CD14-positive monocyte (primary cell): ENCODE measurements around the gene DLG1. TPM values are rescaled to one million over a fixed set of nuclear protein-coding genes. Genes with fewer than 3 reads are reported as not detected.
A peak's percentile ranks its signal among the peaks of the same experiment; 100 is the strongest.

Source experiments
- DNase-seq, 3 donors: peaks; one replicate each; pipeline ENCODE4 v3.0.0-alpha.2; 2011 to 2022
- H2AFZ ChIP-seq: 2 replicates; pipeline ENCODE4 v1.6.0; 2012; ENCODE audit warnings: mild to moderate bottlenecking, low read depth, low read length, inconsistent platforms; ENCODE audit not compliant: insufficient read depth, poor library complexity, severe bottlenecking
- H3K27ac ChIP-seq, 2 donors: 1 replicate in 1 of 2; 2 replicates in 1 of 2; pipeline ENCODE4 v1.5.1; 2012 to 2013; ENCODE audit warnings: low read length in 2 of 2, control low read depth in 1 of 2, inconsistent platforms in 1 of 2, low read depth in 1 of 2, mild to moderate bottlenecking in 1 of 2
- H3K27me3 ChIP-seq, 2 donors: one replicate each; pipeline versions ENCODE4 v1.6.0 to v1.6.1; 2011 to 2013; ENCODE audit warnings: low read length in 2 of 2; ENCODE audit not compliant: control insufficient read depth in 2 of 2, insufficient read depth in 2 of 2
- H3K36me3 ChIP-seq, 2 donors: replicated peaks in 1 of 2; 1 replicate in 1 of 2; 2 replicates in 1 of 2; pipeline versions ENCODE4 v1.5.1 to v1.6.1; 2012 to 2013; ENCODE audit warnings: low read length in 2 of 2, control low read depth in 1 of 2, inconsistent platforms in 1 of 2, mild to moderate bottlenecking in 1 of 2; ENCODE audit not compliant: insufficient read depth in 2 of 2, control insufficient read depth in 1 of 2
- H3K4me1 ChIP-seq, 2 donors: 1 replicate in 1 of 2; 2 replicates in 1 of 2; pipeline versions ENCODE4 v1.5.1 to v1.6.1; 2012 to 2013; ENCODE audit warnings: low read length in 2 of 2, control low read depth in 1 of 2, inconsistent platforms in 1 of 2, mild to moderate bottlenecking in 1 of 2, moderate library complexity in 1 of 2; ENCODE audit not compliant: insufficient read depth in 2 of 2, control insufficient read depth in 1 of 2
- H3K4me2 ChIP-seq: replicated peaks from 2 replicates; pipeline ENCODE3; 2012; ENCODE audit warnings: low read length, moderate library complexity, mild to moderate bottlenecking; ENCODE audit not compliant: poor library complexity, severe bottlenecking; ENCODE audit errors: extremely low read depth
- H3K4me3 ChIP-seq, 3 experiments: fragments of 200-600 bp in 1 of 3; sonication (generic) in 1 of 3; replicated peaks in 1 of 3; 1 replicate in 2 of 3; 2 replicates in 1 of 3; pipeline ENCODE4 v1.5.1; 2011 to 2013; ENCODE audit warnings: low read length in 3 of 3, mild to moderate bottlenecking in 3 of 3, control low read depth in 2 of 3, low read depth in 2 of 3, inconsistent platforms in 1 of 3, moderate library complexity in 1 of 3
- H3K79me2 ChIP-seq: 2 replicates; pipeline ENCODE4 v1.6.0; 2012; ENCODE audit warnings: mild to moderate bottlenecking, control low read depth, inconsistent platforms, low read length, moderate library complexity; ENCODE audit not compliant: insufficient read depth
- H3K9ac ChIP-seq: 2 replicates; pipeline ENCODE4 v1.6.0; 2017; ENCODE audit warnings: low read length, mild to moderate bottlenecking; ENCODE audit not compliant: insufficient read depth, poor library complexity, severe bottlenecking
- H3K9me3 ChIP-seq, 2 donors: replicated peaks in 1 of 2; 1 replicate in 1 of 2; 2 replicates in 1 of 2; pipeline versions ENCODE4 v1.5.1 to v1.6.1; 2012 to 2013; ENCODE audit warnings: low read length in 2 of 2, control low read depth in 1 of 2; ENCODE audit not compliant: control insufficient read depth in 1 of 2, insufficient read depth in 1 of 2
- H4K20me1 ChIP-seq: 2 replicates; pipeline ENCODE4 v1.6.0; 2012; ENCODE audit warnings: mild to moderate bottlenecking, low read length, control low read depth, moderate library complexity; ENCODE audit not compliant: insufficient read depth
- H3K27ac Mint-ChIP-seq, 7 donors: one replicate each; pipeline ENCODE4 v1.8.0; 2020; ENCODE audit warnings: mild to moderate bottlenecking in 7 of 7, mixed read lengths in 7 of 7, moderate library complexity in 6 of 7, inconsistent platforms in 2 of 7
- H3K27me3 Mint-ChIP-seq, 3 donors: one replicate each; pipeline ENCODE4 v1.8.0; 2021 to 2022; ENCODE audit warnings: low read depth in 3 of 3, mild to moderate bottlenecking in 3 of 3, mixed read lengths in 3 of 3, moderate library complexity in 3 of 3, inconsistent platforms in 1 of 3
- H3K36me3 Mint-ChIP-seq, 2 donors: one replicate each; pipeline ENCODE4 v1.8.0; 2020; ENCODE audit warnings: mixed read lengths in 2 of 2, inconsistent platforms in 1 of 2, mild to moderate bottlenecking in 1 of 2
- H3K4me1 Mint-ChIP-seq: one replicate; pipeline ENCODE4 v1.8.0; 2020; ENCODE audit warnings: mild to moderate bottlenecking, mixed read lengths
- H3K4me3 Mint-ChIP-seq, 2 donors: one replicate each; pipeline ENCODE4 v1.8.0; 2020; ENCODE audit warnings: mild to moderate bottlenecking in 2 of 2, mixed read lengths in 2 of 2, moderate library complexity in 1 of 2
- H3K9me3 Mint-ChIP-seq, 7 donors: one replicate each; pipeline ENCODE4 v1.8.0; 2020 to 2022; ENCODE audit warnings: mixed read lengths in 7 of 7, mild to moderate bottlenecking in 6 of 7, moderate library complexity in 6 of 7, inconsistent platforms in 2 of 7
- CTCF ChIP-seq: fragments of 200-600 bp; IDR thresholded peaks from one replicate; pipeline ENCODE4 v1.8.0; 2022; ENCODE audit warnings: antibody characterized with exemption, mild to moderate bottlenecking
- WGBS: methylation state at CpG from one replicate; pipeline ENCODE4 v1.1.5; 2013; ENCODE audit warnings: missing lambda C conversion rate; ENCODE audit not compliant: insufficient coverage; 5-methylcytosine and 5-hydroxymethylcytosine counted together
- intact Hi-C, 2 donors: fragments of 100-400 bp; cut with micrococcal nuclease; formaldehyde crosslinking; loops; one replicate each; pipeline versions ENCODE4 v1.15.0 to v1.15.1; 2023
- polyA plus RNA-seq, 3 donors: library from polyadenylated mRNA; depleted of rRNA in 1 of 3; unstranded in 2 of 3; stranded (reverse) in 1 of 3; fragments of 300-500 nt in 2 of 3; fragments of >200 nt in 1 of 3; fragmentation: Illumina TruSeq in 2 of 3; gene quantifications; 1 replicate in 2 of 3; 2 replicates in 1 of 3; pipeline ENCODE4 v1.2.3, GENCODE V29; 2012 to 2021

DLG1 gene
- polyA plus RNA-seq, 3 donors, result 6.5 to 21.9 (median 10.2) TPM

GRCh38 chr3:197335428-197336132, 37.2 kb upstream of the DLG1 start:
- 93% methylated on average over 12 of the region's 13 CpGs for WGBS
- Histone ChIP-seq H3K4me1 (no peaks in the 10 kb centered on the region), H3K4me3 (no peak overlapping the region), H2AFZ (no peak overlapping the region), H3K79me2 (no peaks in the 10 kb centered on the region), H3K36me3 (no peaks in the 10 kb centered on the region), H3K9ac (no peak overlapping the region), H3K27ac (no peak overlapping the region), H3K27me3 (no peaks in the 10 kb centered on the region), H3K9me3 (no peaks in the 10 kb centered on the region), H3K4me2 (no peak overlapping the region), H4K20me1 (no peaks in the 10 kb centered on the region)
- intact Hi-C loops, result no loop called here
- Mint-ChIP-seq H3K36me3 (no peaks in the 10 kb centered on the region), H3K27ac (peak overlapping the region in 1 of 7 donors; percentile 10), H3K4me1 (no peaks in the 10 kb centered on the region), H3K4me3 (no peak overlapping the region), H3K9me3 (no peaks in the 10 kb centered on the region), H3K27me3 (peaks cover 0 to 6% (median 5%) of the 10 kb centered on the region in 3 donors)
- no peak for DNase-seq
- TF ChIP-seq CTCF, result no peak

GRCh38 chr3:197333901-197334639, 35.7 kb upstream of the DLG1 start:
- peaks cover 0 to 6% (median 5%) of the 10 kb centered on the region in 3 donors for H3K27me3 Mint-ChIP-seq
- TF ChIP-seq CTCF, result no peak
- H3K9me3 ChIP-seq, result no peaks in the 10 kb centered on the region
- no peak overlapping the region for H3K4me3 Mint-ChIP-seq
- intact Hi-C loops, result no loop called here
- H3K9ac ChIP-seq, result no peak overlapping the region
- H3K36me3 ChIP-seq, result no peaks in the 10 kb centered on the region
- no peaks in the 10 kb centered on the region for H3K9me3 Mint-ChIP-seq
- H3K79me2 ChIP-seq, result no peaks in the 10 kb centered on the region
- DNase-seq, result no peak
- H3K4me1 ChIP-seq, result no peaks in the 10 kb centered on the region
- H3K4me2 ChIP-seq, result no peak overlapping the region
- H3K27ac Mint-ChIP-seq, result no peak overlapping the region
- H3K36me3 Mint-ChIP-seq, result no peaks in the 10 kb centered on the region
- no peak overlapping the region for H2AFZ ChIP-seq
- H3K4me1 Mint-ChIP-seq, result no peaks in the 10 kb centered on the region
- no peaks in the 10 kb centered on the region for H3K27me3 ChIP-seq
- no peak overlapping the region for H3K27ac ChIP-seq
- 50% methylated on average over 1 of the region's 11 CpGs for WGBS
- no peaks in the 10 kb centered on the region for H4K20me1 ChIP-seq
- no peak overlapping the region for H3K4me3 ChIP-seq
